HEK293 (cell line): Measurements from ENCODE around the gene TEX14.

Experiments
- CTCF ChIP-seq: fragments of 450-650 bp; formaldehyde crosslinking; IDR thresholded peaks from 2 replicates; pipeline ENCODE4 v1.5.1; 2016; ENCODE audit warnings: missing biosample characterization, missing genetic modification characterization
- ZNF660 ChIP-seq: fragments of 450-650 bp; IDR thresholded peaks from 2 replicates; pipeline ENCODE4 v1.5.1; 2018; ENCODE audit warnings: missing biosample characterization, mild to moderate bottlenecking, missing genetic modification characterization
- ZSCAN18 ChIP-seq: fragments of 450-650 bp; formaldehyde crosslinking; IDR thresholded peaks from 2 replicates; pipeline ENCODE4 v1.5.1; 2016; ENCODE audit warnings: missing biosample characterization, missing genetic modification characterization

GRCh38 chr17:58565389-58566311 lies 126.2 kb downstream of the TEX14 start:
- no peak for TF ChIP-seq ZNF660 (tag by site-specific recombination)
- no peak for TF ChIP-seq CTCF (tag by site-specific recombination)
- no peak for TF ChIP-seq ZSCAN18 (tag by site-specific recombination)
